ENCODE measurements around the gene DDR1.
A peak's percentile ranks its signal among the peaks of the same experiment; 100 is the strongest.

Gene DDR1

GRCh38 chr6:30881392-30882203, 2.7 kb upstream of the DDR1 start:
- DNase-seq = no peak

- DNase-seq = no peak
Measured at GRCh38 chr6:30882204-30882758, 2.0 kb upstream of the DDR1 start.

GRCh38 chr6:30882759-30883684, 1.3 kb upstream of the DDR1 start:
- peak; percentile 1 to 6 for DNase-seq

- peak in 1 of 2 experiments; percentile 18 for DNase-seq
Measured at GRCh38 chr6:30884521-30885480, 482 bp downstream of the DDR1 start.

GRCh38 chr6:30885481-30885998, 1.2 kb downstream of the DDR1 start:
- peak; percentile 13 to 65 for DNase-seq

- DNase-seq = peak; percentile 56 to 73
Measured at GRCh38 chr6:30885999-30886896, 1.9 kb downstream of the DDR1 start.

- no peak for DNase-seq
Measured at GRCh38 chr6:30886897-30887255, 2.6 kb downstream of the DDR1 start.

GRCh38 chr6:30887901-30888815, 3.8 kb downstream of the DDR1 start:
- no peak for DNase-seq

- no peak for DNase-seq
Measured at GRCh38 chr6:30888816-30889495, 4.6 kb downstream of the DDR1 start.

GRCh38 chr6:30889496-30889885, 5.2 kb downstream of the DDR1 start:
- no peak for DNase-seq

- peak; percentile 8 to 31 for DNase-seq
Measured at GRCh38 chr6:30889921-30890645, 5.8 kb downstream of the DDR1 start.

GRCh38 chr6:30890646-30891449, 6.5 kb downstream of the DDR1 start:
- no peak for DNase-seq

- no peak for DNase-seq
Measured at GRCh38 chr6:30891450-30891723, 7.1 kb downstream of the DDR1 start.

GRCh38 chr6:30891816-30892538, 7.7 kb downstream of the DDR1 start:
- no peak for DNase-seq

- DNase-seq = no peak
Measured at GRCh38 chr6:30893001-30893591, 8.8 kb downstream of the DDR1 start.

- DNase-seq = no peak
Measured at GRCh38 chr6:30893666-30894065, 9.3 kb downstream of the DDR1 start.

- DNase-seq = no peak
Measured at GRCh38 chr6:30894381-30894780, 10.1 kb downstream of the DDR1 start.
